ENCODE measurements around the gene RFX4. TPM values are rescaled to one million over a fixed set of nuclear protein-coding genes. Genes with fewer than 3 reads are reported as not detected.

The RFX4 gene
- total and polyA plus RNA-seq, 10 of the 15 experiments (the other 5 are each of a cell fraction or from before 2014, with no cell fraction given) = 0.02 to 0.23 TPM; not detected in 8

GRCh38 chr12:106704081-106704480, 121.3 kb downstream of the RFX4 start:
- POLR2A ChIA-PET = no interaction called here
- no TSS peak for BruUV-seq (replicated peaks)
- intact Hi-C loops (cut with micrococcal nuclease; ENCODE audit: unreplicated experiment) (no loop called here), in situ Hi-C loops (cut with MboI) (no loop called here)
- SMC1A ChIA-PET (ENCODE audit: uncharacterized antibody, unreplicated experiment) = no interaction called here
- WGBS (ENCODE audit: insufficient coverage, insufficient replicate concordance, low lambda C conversion rate, missing lambda C conversion rate) = 10% methylated on average over 3 of the region's 3 CpGs
- Histone ChIP-seq H3K36me3 (ENCODE audit: control insufficient read depth in 2 of 2, insufficient read depth in 2 of 2, low read length in 1 of 2) (no peaks in the 10 kb centered on the region), H3K4me2 (ENCODE audit: control insufficient read depth, insufficient read depth) (no peak overlapping the region), H3K79me2 (ENCODE audit: control insufficient read depth, insufficient read depth, low read length) (no peaks in the 10 kb centered on the region), H4K20me1 (ENCODE audit: control insufficient read depth, insufficient read depth) (no peaks in the 10 kb centered on the region), H3K9ac (ENCODE audit: control insufficient read depth, insufficient read depth, low read length) (no peak overlapping the region), H2AFZ (ENCODE audit: control insufficient read depth, low read depth, low read length) (no peak overlapping the region), H3K27ac (ENCODE audit: control insufficient read depth, insufficient read depth) (no peak overlapping the region), H3K27me3 (replicated peaks in 1 of 2; ENCODE audit: control insufficient read depth in 2 of 2, insufficient read depth in 2 of 2, low read length in 1 of 2) (0 out of 4 replicates have a peak, but pooled peaks cover 0 to 2% of the 10 kb centered on the region in 2 experiments), H3K4me3 (no peak overlapping the region), H3K9me3 (replicated peaks; ENCODE audit: control insufficient read depth, insufficient read depth, low read length) (peaks cover 2% of the 10 kb centered on the region; the same call in 1 of the 3 replicates), H3K4me1 (ENCODE audit: control insufficient read depth, insufficient read depth, low read length) (no peaks in the 10 kb centered on the region)
- DNase-seq (ENCODE audit: low read depth, low spot score) = no peak
- RAD21 ChIA-PET (ENCODE audit: unreplicated experiment) = no interaction called here
- CTCF ChIA-PET = interaction anchor here (1.3 kb wide), 1 partner anchor 25 kb away, joined by 3 read pairs; no protein-coding TSS in a partner anchor
- TF ChIP-seq CBX5 (IDR thresholded peaks at IDR 0.05; ENCODE audit: low read depth) (no peak), KAT2A (conservative IDR thresholded peaks at IDR 0.05; ENCODE audit: control insufficient read depth, low read depth, low read length) (no peak), SUZ12 (IDR thresholded peaks at IDR 0.05; ENCODE audit: unreplicated experiment) (no peak), SREBF2 (IDR thresholded peaks at IDR 0.05; ENCODE audit: low read length) (no peak), POLR2A (IDR thresholded peaks at IDR 0.05; ENCODE audit: low read depth, low read length) (no peak), SMAD1 (IDR thresholded peaks at IDR 0.05; ENCODE audit: low read depth, partially characterized antibody) (no peak), SMARCA5 (IDR thresholded peaks at IDR 0.05) (no peak), ZNF687 (IDR thresholded peaks at IDR 0.05) (no peak), PKNOX1 (IDR thresholded peaks at IDR 0.05) (no peak), TBL1XR1 (IDR thresholded peaks at IDR 0.05; ENCODE audit: low read depth, low read length) (no peak), IKZF2 (IDR thresholded peaks at IDR 0.05) (no peak), TAF1 (IDR thresholded peaks at IDR 0.05; ENCODE audit: borderline replicate concordance, low read depth, low read length) (no peak), PAX5 (IDR thresholded peaks at IDR 0.05; ENCODE audit: borderline replicate concordance, low read depth, low read length) (no peak), POLR2AphosphoS2 (IDR thresholded peaks at IDR 0.05; ENCODE audit: low read depth, low read length) (no peak), CTCF (IDR thresholded peaks at IDR 0.05 in 2 of 3, conservative IDR thresholded peaks at IDR 0.05 in 1 of 3; ENCODE audit: control insufficient read depth in 2 of 3, extremely low read depth in 1 of 3, insufficient read depth in 1 of 3, low read depth in 3 of 3, low read length in 3 of 3) (no peak), CREB1 (IDR thresholded peaks at IDR 0.05; ENCODE audit: low read depth) (no peak), RAD51 (IDR thresholded peaks at IDR 0.05) (no peak), CHD2 (IDR thresholded peaks at IDR 0.05; ENCODE audit: borderline replicate concordance, low read depth, low read length) (no peak)
- ATAC-seq = no peak
- no peak for FAIRE-seq

All from GM12878 (cell line).